WTC11 (cell line): Measurements from ENCODE around the gene AXL. TPM values are rescaled to one million over a fixed set of nuclear protein-coding genes. Genes with fewer than 3 reads are reported as not detected.

Experiments used
- AR ChIP-seq: fragments of 250-450 bp; sonication (Bioruptor Pico); IDR thresholded peaks from 2 replicates; pipeline ENCODE4 v1.9.0; 2021; ENCODE audit warnings: mild to moderate bottlenecking
- CREM ChIP-seq: sonication (generic); formaldehyde crosslinking; IDR thresholded peaks from 2 replicates; pipeline ENCODE4 v1.8.1; 2022; ENCODE audit warnings: mild to moderate bottlenecking, missing genetic modification reagents, moderate library complexity
- EMX1 ChIP-seq: fragments of 250-450 bp; sonication (Bioruptor Pico); IDR thresholded peaks from 2 replicates; pipeline ENCODE4 v1.8.0; 2021; ENCODE audit warnings: mild to moderate bottlenecking
- ERG ChIP-seq: fragments of 250-450 bp; sonication (Bioruptor Pico); IDR thresholded peaks from 2 replicates; pipeline ENCODE4 v1.8.0; 2021; ENCODE audit warnings: mild to moderate bottlenecking
- FOXJ3 ChIP-seq: sonication (generic); formaldehyde crosslinking; IDR thresholded peaks from 2 replicates; pipeline ENCODE4 v1.9.0; 2021; ENCODE audit warnings: missing genetic modification reagents, mild to moderate bottlenecking, borderline replicate concordance
- GABPB1 ChIP-seq: sonication (generic); formaldehyde crosslinking; IDR thresholded peaks from 2 replicates; pipeline ENCODE4 v1.8.1; 2023; ENCODE audit warnings: mild to moderate bottlenecking, missing genetic modification reagents
- IRF1 ChIP-seq: sonication (generic); formaldehyde crosslinking; IDR thresholded peaks from 2 replicates; pipeline ENCODE4 v1.8.0; 2023; ENCODE audit warnings: missing genetic modification reagents
- JAZF1 ChIP-seq: fragments of 250-450 bp; sonication (Bioruptor Pico); IDR thresholded peaks from 2 replicates; pipeline ENCODE4 v1.9.0; 2021; ENCODE audit warnings: moderate library complexity, mild to moderate bottlenecking, inconsistent platforms
- JUN ChIP-seq: sonication (generic); formaldehyde crosslinking; IDR thresholded peaks from 2 replicates; pipeline ENCODE4 v1.8.0; 2023; ENCODE audit warnings: mild to moderate bottlenecking, missing genetic modification reagents
- MAX ChIP-seq: sonication (generic); formaldehyde crosslinking; IDR thresholded peaks from 2 replicates; pipeline ENCODE4 v1.8.0; 2022; ENCODE audit warnings: mild to moderate bottlenecking, missing genetic modification reagents
- MYBL2 ChIP-seq: sonication (generic); formaldehyde crosslinking; IDR thresholded peaks from 2 replicates; pipeline ENCODE4 v1.8.1; 2023; ENCODE audit warnings: mild to moderate bottlenecking, moderate library complexity, missing genetic modification reagents
- NR1H2 ChIP-seq: sonication (generic); formaldehyde crosslinking; IDR thresholded peaks from 2 replicates; pipeline ENCODE4 v1.9.0; 2021; ENCODE audit warnings: mild to moderate bottlenecking, moderate library complexity, missing genetic modification reagents
- RELA ChIP-seq: sonication (generic); formaldehyde crosslinking; IDR thresholded peaks from 2 replicates; pipeline ENCODE4 v1.8.1; 2022; ENCODE audit warnings: missing genetic modification reagents, mild to moderate bottlenecking, borderline replicate concordance
- USF1 ChIP-seq: sonication (generic); formaldehyde crosslinking; IDR thresholded peaks from 2 replicates; pipeline ENCODE4 v1.8.0; 2022; ENCODE audit warnings: mild to moderate bottlenecking, missing genetic modification reagents
- ZMAT4 ChIP-seq: fragments of 250-450 bp; sonication (Bioruptor Pico); IDR thresholded peaks from 2 replicates; pipeline ENCODE4 v1.9.0; 2021; ENCODE audit warnings: mild to moderate bottlenecking
- ZNF281 ChIP-seq: sonication (generic); formaldehyde crosslinking; IDR thresholded peaks from 2 replicates; pipeline ENCODE4 v1.8.0; 2023; ENCODE audit warnings: mild to moderate bottlenecking, missing genetic modification reagents
- ZNF416 ChIP-seq: fragments of 250-450 bp; sonication (Bioruptor Pico); IDR thresholded peaks from 2 replicates; pipeline ENCODE4 v1.9.0; 2021; ENCODE audit warnings: mild to moderate bottlenecking, inconsistent platforms
- ZNF425 ChIP-seq: fragments of 250-450 bp; sonication (Bioruptor Pico); conservative IDR thresholded peaks from 2 replicates; pipeline ENCODE4 v1.9.0; 2021; ENCODE audit warnings: mild to moderate bottlenecking
- ZNF532 ChIP-seq: fragments of 250-450 bp; sonication (Bioruptor Pico); IDR thresholded peaks from 2 replicates; pipeline ENCODE4 v1.9.0; 2021; ENCODE audit warnings: mild to moderate bottlenecking, borderline replicate concordance
- total RNA-seq: library from RNA; stranded (reverse); gene quantifications from 3 replicates; pipeline ENCODE4 v1.2.3, GENCODE V29; 2021

The AXL gene
- total RNA-seq, 1 experiment from 2014 or later: 25.0 TPM

GRCh38 chr19:41310033-41310831, 91.2 kb downstream of the AXL start, which contains the start of gene CCDC97 (continued):
- 0 out of 2 replicates have a peak, but pooled peaks have one; percentile 65 for TF ChIP-seq CREM (CRISPR knock-in tag)
- no peak for TF ChIP-seq FOXJ3 (CRISPR knock-in tag)
- no peak for TF ChIP-seq IRF1
- TF ChIP-seq JAZF1 (CRISPR knock-in tag): no peak
- TF ChIP-seq EMX1: peak; percentile 87
- TF ChIP-seq MYBL2 (CRISPR knock-in tag): peak; percentile 87; the same call in 1 of the 2 replicates
- no peak for TF ChIP-seq NR1H2 (CRISPR knock-in tag)
- peak; percentile 95 for TF ChIP-seq ZNF416 (CRISPR knock-in tag)
- peak; percentile 77; the same call in 1 of the 2 replicates for TF ChIP-seq AR (CRISPR knock-in tag)
- peak; percentile 87 for TF ChIP-seq MAX (CRISPR knock-in tag)
- no peak for TF ChIP-seq JUN (CRISPR knock-in tag)
- TF ChIP-seq ERG: peak; percentile 84; the same call in 1 of the 2 replicates
- peak; percentile 85; the same call in 1 of the 2 replicates for TF ChIP-seq ZNF532 (CRISPR knock-in tag)
- TF ChIP-seq ZMAT4 (CRISPR knock-in tag): no peak
- peak; percentile 67 for TF ChIP-seq USF1 (CRISPR knock-in tag)
- TF ChIP-seq ZNF281: 0 out of 2 replicates have a peak, but pooled peaks have one; percentile 35
- no peak for TF ChIP-seq RELA (CRISPR knock-in tag)
- peak; percentile 83 for TF ChIP-seq GABPB1 (CRISPR knock-in tag)
- peak; percentile 93; the same call in 1 of the 2 replicates for TF ChIP-seq ZNF425 (CRISPR knock-in tag)
